ENCODE measurements around the gene MBNL2.

GRCh38 chr13:97422118-97423054 is 200.3 kb downstream of the MBNL2 start:
- no peak for TF ChIP-seq CTCF (IDR thresholded peaks at IDR 0.05; ENCODE audit: insufficient read depth, low read length)
- TF ChIP-seq REST (IDR thresholded peaks at IDR 0.05; ENCODE audit: insufficient replicate concordance, low read depth): no peak
- no peak for TF ChIP-seq GABPA (IDR thresholded peaks at IDR 0.05; ENCODE audit: low read depth)

All from HL-60 (cell line).